ENCODE data around the gene CDKN1C.

DNA sequence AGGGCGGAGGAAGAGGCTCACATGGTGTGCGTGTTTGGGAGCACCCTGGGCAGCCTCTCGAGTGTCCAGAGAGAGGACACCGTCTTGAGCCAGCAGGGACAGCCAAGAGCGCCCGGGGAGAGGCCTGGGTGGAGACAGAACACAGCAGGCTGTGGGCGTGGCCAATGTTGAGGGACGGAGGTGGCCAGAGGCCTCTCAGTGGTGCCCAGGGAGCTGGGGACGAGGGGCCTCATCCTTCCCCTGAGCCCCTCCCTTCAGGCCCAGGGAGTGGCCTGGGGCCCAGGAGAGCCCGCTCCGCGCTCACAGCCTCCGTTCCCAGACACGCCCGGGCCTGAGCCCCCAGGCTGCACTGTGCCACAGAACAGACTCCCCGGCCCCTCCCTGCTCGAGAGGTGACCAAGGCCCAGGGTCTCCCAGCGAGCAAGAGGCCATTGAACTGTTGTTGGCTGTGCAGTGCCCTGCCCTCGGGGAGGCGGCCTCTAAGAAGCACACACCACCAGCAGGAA lies 48.4 kb downstream of the CDKN1C start:
- TF ChIP-seq POLR2AphosphoS5 (IDR thresholded peaks at IDR 0.05) (no peak), MXI1 (conservative IDR thresholded peaks at IDR 0.05; ENCODE audit: poor library complexity, severe bottlenecking) (no peak), EP300 (conservative IDR thresholded peaks at IDR 0.05; ENCODE audit: poor library complexity, severe bottlenecking) (no peak)
- TF ChIP-seq, protein P1, sequence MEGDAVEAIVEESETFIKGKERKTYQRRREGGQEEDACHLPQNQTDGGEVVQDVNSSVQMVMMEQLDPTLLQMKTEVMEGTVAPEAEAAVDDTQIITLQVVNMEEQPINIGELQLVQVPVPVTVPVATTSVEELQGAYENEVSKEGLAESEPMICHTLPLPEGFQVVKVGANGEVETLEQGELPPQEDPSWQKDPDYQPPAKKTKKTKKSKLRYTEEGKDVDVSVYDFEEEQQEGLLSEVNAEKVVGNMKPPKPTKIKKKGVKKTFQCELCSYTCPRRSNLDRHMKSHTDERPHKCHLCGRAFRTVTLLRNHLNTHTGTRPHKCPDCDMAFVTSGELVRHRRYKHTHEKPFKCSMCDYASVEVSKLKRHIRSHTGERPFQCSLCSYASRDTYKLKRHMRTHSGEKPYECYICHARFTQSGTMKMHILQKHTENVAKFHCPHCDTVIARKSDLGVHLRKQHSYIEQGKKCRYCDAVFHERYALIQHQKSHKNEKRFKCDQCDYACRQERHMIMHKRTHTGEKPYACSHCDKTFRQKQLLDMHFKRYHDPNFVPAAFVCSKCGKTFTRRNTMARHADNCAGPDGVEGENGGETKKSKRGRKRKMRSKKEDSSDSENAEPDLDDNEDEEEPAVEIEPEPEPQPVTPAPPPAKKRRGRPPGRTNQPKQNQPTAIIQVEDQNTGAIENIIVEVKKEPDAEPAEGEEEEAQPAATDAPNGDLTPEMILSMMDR (IDR thresholded peaks at IDR 0.05; ENCODE audit: poor library complexity, severe bottlenecking), result no peak

All from neural cell (in vitro differentiated cells).